ENCODE results near the gene PTTG1. TPM values are rescaled to one million over a fixed set of nuclear protein-coding genes. Genes with fewer than 3 reads are reported as not detected.
A peak's percentile ranks its signal among the peaks of the same experiment; 100 is the strongest.

The PTTG1 gene
- total and polyA plus RNA-seq, 3 donors from 2014 or later = 153 to 429 (median 209) TPM

GRCh38 chr5:160419458-160420330 is 2.0 kb upstream of the PTTG1 start:
- 26 to 36% methylated on average over 11 of the region's 11 CpGs for WGBS, 2 donors
- Histone ChIP-seq H3K27me3 (no peaks in the 10 kb centered on the region), H3K9me3 (no peaks in the 10 kb centered on the region), H3K36me3 (ENCODE audit: low read depth, missing control alignments) (no peaks in the 10 kb centered on the region), H3K4me3 (peak overlapping the region; percentile 76 to 86), H3K4me1 (peaks cover 7% of the 10 kb centered on the region), H3K27ac (peak overlapping the region; percentile 81 to 86)
- DNase-seq = no peak
- TF ChIP-seq, protein P1, sequence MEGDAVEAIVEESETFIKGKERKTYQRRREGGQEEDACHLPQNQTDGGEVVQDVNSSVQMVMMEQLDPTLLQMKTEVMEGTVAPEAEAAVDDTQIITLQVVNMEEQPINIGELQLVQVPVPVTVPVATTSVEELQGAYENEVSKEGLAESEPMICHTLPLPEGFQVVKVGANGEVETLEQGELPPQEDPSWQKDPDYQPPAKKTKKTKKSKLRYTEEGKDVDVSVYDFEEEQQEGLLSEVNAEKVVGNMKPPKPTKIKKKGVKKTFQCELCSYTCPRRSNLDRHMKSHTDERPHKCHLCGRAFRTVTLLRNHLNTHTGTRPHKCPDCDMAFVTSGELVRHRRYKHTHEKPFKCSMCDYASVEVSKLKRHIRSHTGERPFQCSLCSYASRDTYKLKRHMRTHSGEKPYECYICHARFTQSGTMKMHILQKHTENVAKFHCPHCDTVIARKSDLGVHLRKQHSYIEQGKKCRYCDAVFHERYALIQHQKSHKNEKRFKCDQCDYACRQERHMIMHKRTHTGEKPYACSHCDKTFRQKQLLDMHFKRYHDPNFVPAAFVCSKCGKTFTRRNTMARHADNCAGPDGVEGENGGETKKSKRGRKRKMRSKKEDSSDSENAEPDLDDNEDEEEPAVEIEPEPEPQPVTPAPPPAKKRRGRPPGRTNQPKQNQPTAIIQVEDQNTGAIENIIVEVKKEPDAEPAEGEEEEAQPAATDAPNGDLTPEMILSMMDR (IDR thresholded peaks at IDR 0.05) = no peak
- no peak for TF ChIP-seq POLR2A (IDR thresholded peaks at IDR 0.05)
- intact Hi-C loops (cut with DNase I; ENCODE audit: low total_unique reads) = no loop called here

- TF ChIP-seq, protein P1 (IDR thresholded peaks at IDR 0.05) = no peak
- TF ChIP-seq POLR2A (IDR thresholded peaks at IDR 0.05) = no peak
- Histone ChIP-seq H3K4me1 (peaks cover 7% of the 10 kb centered on the region), H3K4me3 (no peak overlapping the region), H3K36me3 (ENCODE audit: low read depth, missing control alignments) (no peaks in the 10 kb centered on the region), H3K9me3 (no peaks in the 10 kb centered on the region), H3K27ac (peak overlapping the region in 1 of 2 donors; percentile 86), H3K27me3 (no peaks in the 10 kb centered on the region)
- intact Hi-C loops (cut with DNase I; ENCODE audit: low total_unique reads) = no loop called here
- DNase-seq = no peak
Measured at GRCh38 chr5:160420331-160420610, 1.4 kb upstream of the PTTG1 start.

DNA sequence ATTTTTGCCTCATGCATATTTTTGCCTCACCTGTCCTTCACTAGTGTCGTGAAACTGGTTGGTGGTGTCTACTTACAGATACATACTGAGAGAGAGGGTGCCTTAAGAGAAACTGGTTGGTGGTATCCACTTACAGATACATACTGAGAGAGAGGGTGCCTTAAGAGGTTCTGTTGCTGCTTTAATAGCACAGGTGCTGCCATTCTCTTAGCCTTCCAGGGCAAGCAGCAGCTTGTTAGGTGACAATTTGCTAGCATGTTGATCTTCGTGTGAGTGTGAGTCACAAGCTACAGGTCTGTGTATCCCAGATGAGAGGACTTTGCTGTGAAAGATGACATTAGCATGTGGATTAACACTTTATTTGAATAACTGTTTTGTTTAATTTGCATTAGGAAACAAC is 1.4 kb downstream of the PTTG1 start:
- TF ChIP-seq, protein P1 (IDR thresholded peaks at IDR 0.05) = no peak
- no peak for TF ChIP-seq POLR2A (IDR thresholded peaks at IDR 0.05)

DNA sequence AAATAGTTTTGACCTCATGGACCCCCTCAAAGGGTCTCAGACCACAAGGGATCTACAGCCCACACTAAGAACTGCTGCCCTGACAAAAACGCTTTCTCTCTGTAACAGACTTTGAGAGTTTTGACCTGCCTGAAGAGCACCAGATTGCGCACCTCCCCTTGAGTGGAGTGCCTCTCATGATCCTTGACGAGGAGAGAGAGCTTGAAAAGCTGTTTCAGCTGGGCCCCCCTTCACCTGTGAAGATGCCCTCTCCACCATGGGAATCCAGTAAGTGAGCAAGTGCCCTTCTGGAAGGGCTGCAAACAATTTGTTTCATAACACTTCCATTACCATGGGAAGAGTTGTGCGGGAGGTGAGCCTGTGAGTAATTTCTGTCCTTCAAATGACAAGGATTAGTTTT is 6.0 kb downstream of the PTTG1 start:
- no peak overlapping the region for H3K4me3 ChIP-seq
- no peaks in the 10 kb centered on the region for H3K4me1 ChIP-seq
- TF ChIP-seq POLR2A (IDR thresholded peaks at IDR 0.05) = no peak
- TF ChIP-seq, protein P1 (IDR thresholded peaks at IDR 0.05) = no peak
- H3K27me3 ChIP-seq = no peaks in the 10 kb centered on the region
- no peaks in the 10 kb centered on the region for H3K9me3 ChIP-seq
- no peaks in the 10 kb centered on the region for H3K36me3 ChIP-seq (ENCODE audit: low read depth, missing control alignments)
- WGBS, 2 donors = 96 to 99% methylated on average over 4 of the region's 4 CpGs
- no peak overlapping the region for H3K27ac ChIP-seq
- intact Hi-C loops (cut with DNase I; ENCODE audit: low total_unique reads) = no loop called here
- no peak for DNase-seq

More for the DNA sequence above, 1.4 kb downstream of the PTTG1 start:
- no peak for DNase-seq
- no peaks in the 10 kb centered on the region for H3K9me3 ChIP-seq
- WGBS, 2 donors = 44 to 58% methylated on average over 2 of the region's 2 CpGs
- no peaks in the 10 kb centered on the region for H3K27me3 ChIP-seq
- H3K36me3 ChIP-seq (ENCODE audit: low read depth, missing control alignments) = no peaks in the 10 kb centered on the region
- no peak overlapping the region for H3K4me3 ChIP-seq
- intact Hi-C loops (cut with DNase I; ENCODE audit: low total_unique reads) = no loop called here
- peaks cover under 1% of the 10 kb centered on the region for H3K4me1 ChIP-seq
- H3K27ac ChIP-seq = no peak overlapping the region

- H3K27me3 ChIP-seq = no peaks in the 10 kb centered on the region
- no peak overlapping the region for H3K4me3 ChIP-seq
- H3K36me3 ChIP-seq (ENCODE audit: low read depth, missing control alignments) = no peaks in the 10 kb centered on the region
- TF ChIP-seq, protein P1 (IDR thresholded peaks at IDR 0.05) = no peak
- no peak for TF ChIP-seq POLR2A (IDR thresholded peaks at IDR 0.05)
- WGBS, 2 donors = 88 to 96% methylated on average over 4 of the region's 4 CpGs
- H3K9me3 ChIP-seq = no peaks in the 10 kb centered on the region
- H3K4me1 ChIP-seq = no peaks in the 10 kb centered on the region
- no peak for DNase-seq
- intact Hi-C loops (cut with DNase I; ENCODE audit: low total_unique reads) = no loop called here
- no peak overlapping the region for H3K27ac ChIP-seq
Measured at GRCh38 chr5:160432196-160432595, 10.5 kb downstream of the PTTG1 start.

All from testis (tissue), 3 donors.